ENCODE results near the gene HBA1.
"Not testable (repeated sequence)": the region's sequence is repeated elsewhere in the genome, so short reads cannot be mapped to it uniquely, and the experiment has no call there.

Gene HBA1

GRCh38 chr16:159136-159849, 17.2 kb upstream of the HBA1 start:
- DNase-seq (ENCODE audit: low read depth in 2 of 2) = no peak

DNA sequence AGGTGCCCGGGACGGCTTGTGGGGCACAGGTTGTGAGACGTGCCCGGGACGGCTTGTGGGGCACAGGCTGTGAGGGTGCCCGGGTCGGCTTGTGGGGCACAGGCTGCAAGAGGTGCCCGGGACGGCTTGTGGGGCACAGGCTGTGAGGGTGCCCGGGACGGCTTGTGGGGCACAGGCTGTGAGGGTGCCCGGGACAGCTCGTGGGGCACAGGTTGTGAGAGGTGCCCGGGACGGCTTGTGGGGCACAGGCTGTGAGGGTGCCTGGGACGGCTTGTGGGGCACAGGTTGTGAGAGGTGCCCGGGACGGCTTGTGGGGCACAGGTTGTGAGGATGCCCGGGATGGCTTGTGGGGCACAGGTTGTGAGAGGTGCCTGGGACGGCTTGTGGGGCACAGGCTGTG, 16.2 kb upstream of the HBA1 start:
- DNase-seq (ENCODE audit: low read depth in 2 of 2) = not testable (repeated sequence)

- no peak for DNase-seq (ENCODE audit: low read depth in 2 of 2)
Observed at GRCh38 chr16:160691-161190, 15.7 kb upstream of the HBA1 start.

DNA sequence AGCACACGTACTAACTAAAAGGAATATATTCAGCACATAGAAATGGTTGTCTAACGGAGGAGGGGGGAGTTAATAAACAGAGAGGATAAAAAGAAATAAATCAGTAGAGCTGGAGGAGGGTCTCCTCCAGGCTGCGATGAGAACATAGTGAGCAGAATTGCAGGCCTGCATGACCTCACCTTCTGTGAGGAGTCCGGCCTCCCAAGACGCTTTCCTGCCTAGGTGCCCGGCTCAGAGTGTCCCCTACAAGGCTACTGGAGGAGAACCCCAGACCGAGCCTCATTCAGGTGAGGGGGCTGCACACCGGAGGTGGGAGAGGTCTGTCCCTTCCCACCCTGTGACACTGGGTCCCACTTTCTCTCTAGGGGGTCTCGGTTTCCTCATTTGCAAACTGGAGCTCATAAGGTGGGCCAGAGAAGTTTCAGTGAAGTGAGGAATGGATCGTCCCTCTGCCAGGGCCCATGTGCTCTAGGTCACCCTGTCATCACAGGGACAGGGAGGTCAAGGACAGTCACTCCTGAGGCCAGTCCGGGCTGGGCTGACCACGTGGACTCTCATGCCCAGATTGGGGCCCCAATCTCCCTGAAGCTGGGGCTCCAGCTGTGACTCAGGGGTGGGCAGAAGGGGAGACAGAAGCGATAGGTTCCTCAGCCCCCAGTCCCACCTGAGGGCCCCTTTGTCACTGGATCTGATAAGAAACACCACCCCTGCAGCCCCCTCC, 14.0 kb upstream of the HBA1 start:
- DNase-seq (ENCODE audit: low read depth in 2 of 2) = no peak

DNA sequence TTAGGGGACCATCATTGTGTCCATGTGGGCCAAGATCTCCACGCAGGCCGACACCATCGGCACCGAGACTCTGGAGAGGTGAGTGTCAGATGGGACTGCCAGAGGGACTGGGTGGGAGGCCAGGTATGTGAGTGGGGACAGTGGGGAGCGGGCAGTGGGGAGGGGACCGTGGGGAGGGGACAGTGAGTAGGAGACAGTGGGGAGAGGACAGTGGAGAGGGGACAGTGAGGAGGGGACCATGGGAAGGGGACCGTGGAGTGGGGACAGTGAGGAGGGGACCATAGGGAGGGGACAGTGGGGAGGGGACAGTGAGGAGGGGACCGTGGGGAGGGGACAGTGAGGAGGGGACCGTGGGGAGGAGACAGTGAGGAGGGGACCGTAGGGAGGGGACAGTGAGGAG, 13.3 kb upstream of the HBA1 start:
- DNase-seq (ENCODE audit: low read depth in 2 of 2) = not testable (repeated sequence)

DNA sequence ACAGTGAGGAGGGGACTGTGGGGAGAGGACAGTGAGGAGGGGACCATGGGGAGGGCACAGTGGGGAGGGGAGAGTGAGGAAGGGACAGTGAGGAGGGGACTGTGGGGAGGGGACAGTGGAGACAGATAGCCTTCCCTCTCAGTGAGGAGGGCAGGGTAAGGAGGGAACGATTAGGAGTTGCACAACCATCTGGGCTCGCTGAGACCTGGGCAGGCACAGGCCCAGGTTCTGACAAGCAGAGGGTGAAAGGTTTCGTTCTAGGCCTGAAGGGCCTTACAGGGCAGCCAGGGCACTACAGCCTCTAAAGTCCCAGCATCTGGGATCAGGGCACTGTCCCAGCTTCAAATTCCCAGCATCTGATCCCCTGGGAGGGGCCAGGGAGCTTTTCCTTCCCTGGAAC, 12.8 kb upstream of the HBA1 start:
- not testable (repeated sequence) for DNase-seq (ENCODE audit: low read depth in 2 of 2)

DNA sequence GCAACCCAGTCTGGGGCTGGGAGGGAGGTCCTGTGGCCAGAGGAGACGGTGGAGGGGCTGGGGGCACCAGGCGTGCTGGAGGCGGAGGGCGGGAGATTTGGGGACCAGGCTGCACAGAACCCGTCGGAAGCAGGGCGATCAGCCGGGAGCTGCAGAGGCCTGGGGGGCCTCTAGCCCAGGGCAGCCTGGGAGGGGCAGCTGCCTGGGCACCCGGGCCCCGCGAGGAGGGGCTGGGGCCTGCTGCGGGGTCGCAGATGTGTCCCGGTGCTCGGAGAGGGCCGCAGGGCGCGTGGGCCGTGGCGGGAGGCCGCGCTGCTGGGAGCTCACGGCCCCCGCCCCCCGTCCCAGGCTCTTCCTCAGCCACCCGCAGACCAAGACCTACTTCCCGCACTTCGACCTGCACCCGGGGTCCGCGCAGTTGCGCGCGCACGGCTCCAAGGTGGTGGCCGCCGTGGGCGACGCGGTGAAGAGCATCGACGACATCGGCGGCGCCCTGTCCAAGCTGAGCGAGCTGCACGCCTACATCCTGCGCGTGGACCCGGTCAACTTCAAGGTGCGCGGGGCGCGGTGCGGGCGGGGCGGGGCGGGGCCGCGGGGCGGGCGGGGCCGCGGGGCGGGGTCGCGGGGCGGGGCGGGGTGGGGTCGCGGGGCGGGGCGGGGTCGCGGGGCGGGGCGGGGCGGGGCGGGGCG, 12.2 kb upstream of the HBA1 start:
- DNase-seq (ENCODE audit: low read depth in 2 of 2) = not testable (repeated sequence)

- DNase-seq (ENCODE audit: low read depth in 2 of 2) = no peak
Observed at GRCh38 chr16:164827-165538, 11.5 kb upstream of the HBA1 start.

DNA sequence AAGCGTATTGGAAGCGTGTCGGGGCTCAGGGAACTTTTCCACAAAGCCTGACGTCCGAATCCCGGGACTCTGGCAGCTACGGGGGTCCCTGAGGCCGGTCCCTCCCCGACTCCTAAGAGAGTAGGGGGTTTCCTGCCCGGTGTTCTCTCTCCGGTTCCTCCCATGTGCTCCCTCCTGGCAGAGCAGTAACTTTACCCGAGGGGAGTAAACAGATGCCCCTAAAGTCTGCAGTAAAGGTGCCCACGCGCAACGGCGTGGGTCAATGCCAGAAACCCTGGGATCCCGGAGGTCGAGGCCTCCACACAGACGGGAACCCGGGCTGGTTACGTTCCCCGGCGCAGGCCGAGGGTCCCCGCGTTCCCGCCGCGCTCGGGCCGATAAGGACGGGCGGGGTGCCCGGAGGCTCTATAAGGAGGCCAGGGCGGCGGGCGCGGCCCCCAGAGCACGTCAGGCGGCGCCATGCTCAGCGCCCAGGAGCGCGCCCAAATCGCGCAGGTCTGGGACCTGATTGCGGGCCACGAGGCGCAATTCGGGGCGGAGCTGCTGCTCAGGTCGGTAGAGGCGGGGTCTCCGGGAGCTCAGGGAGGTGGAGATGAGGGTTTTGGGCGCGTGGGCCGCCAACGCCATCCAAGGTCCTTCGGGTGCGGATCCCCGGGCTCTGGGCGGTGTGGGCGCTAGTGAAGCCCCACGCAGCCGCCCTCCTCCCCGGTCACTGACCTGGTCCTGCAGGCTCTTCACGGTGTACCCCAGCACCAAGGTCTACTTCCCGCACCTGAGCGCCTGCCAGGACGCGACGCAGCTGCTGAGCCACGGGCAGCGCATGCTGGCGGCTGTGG, 10.7 kb upstream of the HBA1 start, which contains the start of gene HBM:
HBM (plus strand) TSS at position 440 of the 836 bp plus-strand sequence; CDS start at position 460, 20 bp downstream.
- DNase-seq (ENCODE audit: low read depth in 2 of 2) = no peak

GRCh38 chr16:166375-167121, 9.9 kb upstream of the HBA1 start:
- no peak for DNase-seq (ENCODE audit: low read depth in 2 of 2)

- DNase-seq (ENCODE audit: low read depth in 2 of 2) = no peak
Observed at GRCh38 chr16:167122-167690, 9.3 kb upstream of the HBA1 start.

DNA sequence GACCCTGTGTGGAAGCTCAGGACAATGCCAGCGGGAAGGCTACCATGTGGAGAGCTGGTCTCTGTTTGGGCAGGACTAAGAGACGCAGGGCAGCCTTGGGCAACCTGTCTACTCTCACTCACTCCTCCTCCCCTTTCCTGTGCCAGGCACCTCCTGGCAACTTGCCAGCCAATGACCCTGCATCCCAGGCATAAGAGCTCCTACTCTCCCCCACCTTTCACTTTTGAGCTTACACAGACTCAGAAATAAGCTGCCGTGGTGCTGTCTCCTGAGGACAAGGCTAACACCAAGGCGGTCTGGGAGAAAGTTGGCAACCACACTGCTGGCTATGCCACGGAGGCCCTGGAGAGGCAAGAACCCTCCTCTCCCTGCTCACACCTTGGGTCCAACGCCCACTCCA, 8.1 kb upstream of the HBA1 start:
- DNase-seq (ENCODE audit: low read depth in 2 of 2) = no peak

DNA sequence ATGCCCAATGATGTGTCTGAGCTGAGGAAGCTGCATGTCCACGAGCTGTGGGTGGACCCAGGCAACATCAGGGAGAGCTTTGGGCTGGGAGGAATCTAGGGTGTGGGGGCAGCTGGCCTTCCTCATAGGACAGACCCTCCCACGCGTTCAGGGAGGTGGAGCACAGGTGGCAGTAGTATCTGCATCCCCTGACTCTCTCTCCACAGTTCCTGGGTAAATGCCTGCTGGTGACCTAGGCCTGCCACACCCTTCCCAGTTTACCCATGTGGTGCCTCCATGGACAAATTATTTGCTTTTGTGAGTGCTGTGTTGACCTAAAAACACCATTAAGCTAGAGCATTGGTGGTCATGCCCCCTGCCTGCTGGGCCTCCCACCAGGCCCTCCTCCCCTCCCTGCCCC, 7.5 kb upstream of the HBA1 start:
- no peak for DNase-seq (ENCODE audit: low read depth in 2 of 2)

DNA sequence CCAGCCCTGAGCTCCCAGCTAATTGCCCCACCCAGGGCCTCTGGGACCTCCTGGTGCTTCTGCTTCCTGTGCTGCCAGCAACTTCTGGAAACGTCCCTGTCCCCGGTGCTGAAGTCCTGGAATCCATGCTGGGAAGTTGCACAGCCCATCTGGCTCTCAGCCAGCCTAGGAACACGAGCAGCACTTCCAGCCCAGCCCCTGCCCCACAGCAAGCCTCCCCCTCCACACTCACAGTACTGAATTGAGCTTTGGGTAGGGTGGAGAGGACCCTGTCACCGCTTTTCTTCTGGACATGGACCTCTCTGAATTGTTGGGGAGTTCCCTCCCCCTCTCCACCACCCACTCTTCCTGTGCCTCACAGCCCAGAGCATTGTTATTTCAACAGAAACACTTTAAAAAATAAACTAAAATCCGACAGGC, 6.4 kb upstream of the HBA1 start:
- not testable (repeated sequence) for DNase-seq (ENCODE audit: low read depth in 2 of 2)

DNA sequence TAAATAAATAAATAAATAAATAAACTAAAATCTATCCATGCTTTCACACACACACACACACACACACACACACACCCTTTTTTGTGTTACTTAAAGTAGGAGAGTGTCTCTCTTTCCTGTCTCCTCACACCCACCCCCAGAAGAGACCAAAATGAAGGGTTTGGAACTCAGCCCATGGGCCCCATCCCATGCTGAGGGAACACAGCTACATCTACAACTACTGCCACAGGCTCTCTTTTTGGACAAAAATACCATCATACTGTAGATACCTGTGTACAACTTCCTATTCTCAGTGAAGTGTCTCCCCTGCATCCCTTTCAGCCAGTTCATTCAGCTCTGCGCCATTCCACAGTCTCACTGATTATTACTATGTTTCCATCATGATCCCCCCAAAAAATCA, 5.7 kb upstream of the HBA1 start:
- no peak for DNase-seq (ENCODE audit: low read depth in 2 of 2)

DNA sequence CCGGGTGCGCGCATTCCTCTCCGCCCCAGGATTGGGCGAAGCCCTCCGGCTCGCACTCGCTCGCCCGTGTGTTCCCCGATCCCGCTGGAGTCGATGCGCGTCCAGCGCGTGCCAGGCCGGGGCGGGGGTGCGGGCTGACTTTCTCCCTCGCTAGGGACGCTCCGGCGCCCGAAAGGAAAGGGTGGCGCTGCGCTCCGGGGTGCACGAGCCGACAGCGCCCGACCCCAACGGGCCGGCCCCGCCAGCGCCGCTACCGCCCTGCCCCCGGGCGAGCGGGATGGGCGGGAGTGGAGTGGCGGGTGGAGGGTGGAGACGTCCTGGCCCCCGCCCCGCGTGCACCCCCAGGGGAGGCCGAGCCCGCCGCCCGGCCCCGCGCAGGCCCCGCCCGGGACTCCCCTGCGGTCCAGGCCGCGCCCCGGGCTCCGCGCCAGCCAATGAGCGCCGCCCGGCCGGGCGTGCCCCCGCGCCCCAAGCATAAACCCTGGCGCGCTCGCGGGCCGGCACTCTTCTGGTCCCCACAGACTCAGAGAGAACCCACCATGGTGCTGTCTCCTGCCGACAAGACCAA, 4.0 kb upstream of the HBA1 start, which contains the start of gene HBA2:
HBA2 (plus strand) TSS at position 503 of the 568 bp plus-strand sequence; CDS start at position 540, 37 bp downstream.
- not testable (repeated sequence) for DNase-seq (ENCODE audit: low read depth in 2 of 2)

- DNase-seq (ENCODE audit: low read depth in 2 of 2) = not testable (repeated sequence)
Observed at GRCh38 chr16:173211-173854, 3.1 kb upstream of the HBA1 start.

GRCh38 chr16:173928-174769, 2.3 kb upstream of the HBA1 start:
- not testable (repeated sequence) for DNase-seq (ENCODE audit: low read depth in 2 of 2)
